ENCODE measurements around the gene DRG1. TPM values are rescaled to one million over a fixed set of nuclear protein-coding genes. Genes with fewer than 3 reads are reported as not detected.
A peak's percentile ranks its signal among the peaks of the same experiment; 100 is the strongest.

DRG1 gene
- total and polyA plus RNA-seq, 2 donors (not counting 1 experiment from before 2014, with no cell fraction given): 33.9 to 58.9 TPM

- Histone ChIP-seq H3K27ac (ENCODE audit: low read length in 2 of 2) (no peak overlapping the region), H4K20me1 (ENCODE audit: control insufficient read depth, insufficient read depth, low read length, poor library complexity, severe bottlenecking) (no peaks in the 10 kb centered on the region), H2AFZ (ENCODE audit: insufficient read depth, low read depth, low read length, poor library complexity, severe bottlenecking) (no peak overlapping the region), H3K79me2 (ENCODE audit: control insufficient read depth, insufficient read depth, low read length) (no peaks in the 10 kb centered on the region), H3K4me2 (replicated peaks; ENCODE audit: low read depth, low read length, poor library complexity, severe bottlenecking) (no peak overlapping the region), H3K27me3 (replicated peaks in 1 of 4; ENCODE audit: control extremely low read depth in 1 of 4, control insufficient read depth in 3 of 4, insufficient read depth in 4 of 4, low read length in 3 of 4) (no peaks in the 10 kb centered on the region), H3K4me3 (ENCODE audit: control extremely low read depth in 1 of 5, extremely low read depth in 1 of 5, insufficient read depth in 1 of 5, low read depth in 2 of 5, low read length in 4 of 5) (no peak overlapping the region), H3K36me3 (replicated peaks in 1 of 2; ENCODE audit: control extremely low read depth in 1 of 2, control insufficient read depth in 1 of 2, extremely low read depth in 1 of 2, insufficient read depth in 2 of 2, low read length in 1 of 2) (peaks cover 8 to 53% of the 10 kb centered on the region in 2 experiments), H3K4me1 (ENCODE audit: control insufficient read depth in 2 of 2, insufficient read depth in 2 of 2, low read length in 2 of 2) (peaks cover 8 to 11% of the 10 kb centered on the region in 2 donors), H3K9me3 (ENCODE audit: control extremely low read depth in 1 of 3, control insufficient read depth in 2 of 3, insufficient read depth in 1 of 3, low read length in 2 of 3) (no peaks in the 10 kb centered on the region), H3K9ac (ENCODE audit: low read length) (no peak overlapping the region)
- CTCF ChIA-PET: interaction anchor here (1.3 kb wide), 1 partner anchor 10 kb away, joined by 4 read pairs; no protein-coding TSS in a partner anchor
- no peaks in the 10 kb centered on the region for H3K27me3 Mint-ChIP-seq
- H3K9me3 Mint-ChIP-seq (ENCODE audit: insufficient read depth): no peaks in the 10 kb centered on the region
- DNase-seq (no peak), ATAC-seq (ENCODE audit: low read depth) (no peak)
- POLR2A ChIA-PET: no interaction called here
- H3K4me1 Mint-ChIP-seq: peaks cover 19% of the 10 kb centered on the region
- TF ChIP-seq CTCF (IDR thresholded peaks at IDR 0.05) (no peak), EZH2 (IDR thresholded peaks at IDR 0.05; ENCODE audit: borderline replicate concordance, insufficient read depth, low read depth, low read length, poor library complexity, severe bottlenecking) (no peak)
- no peak overlapping the region for H3K4me3 Mint-ChIP-seq
- WGBS (ENCODE audit: insufficient coverage): 100% methylated on average over 1 of the region's 2 CpGs
- intact Hi-C loops (cut with micrococcal nuclease): no loop called here
- no peak overlapping the region for H3K27ac Mint-ChIP-seq
These were observed 49.0 kb downstream of the DRG1 start for GRCh38 chr22:31448382-31448781.

- Histone ChIP-seq H3K27me3 (replicated peaks in 1 of 4; ENCODE audit: control extremely low read depth in 1 of 4, control insufficient read depth in 3 of 4, insufficient read depth in 4 of 4, low read length in 3 of 4) (no peaks in the 10 kb centered on the region), H3K4me3 (ENCODE audit: control extremely low read depth in 1 of 5, extremely low read depth in 1 of 5, insufficient read depth in 1 of 5, low read depth in 2 of 5, low read length in 4 of 5) (no peak overlapping the region), H3K9me3 (ENCODE audit: control extremely low read depth in 1 of 3, control insufficient read depth in 2 of 3, insufficient read depth in 1 of 3, low read length in 2 of 3) (no peaks in the 10 kb centered on the region), H4K20me1 (ENCODE audit: control insufficient read depth, insufficient read depth, low read length, poor library complexity, severe bottlenecking) (no peaks in the 10 kb centered on the region), H3K79me2 (ENCODE audit: control insufficient read depth, insufficient read depth, low read length) (no peaks in the 10 kb centered on the region), H3K4me2 (replicated peaks; ENCODE audit: low read depth, low read length, poor library complexity, severe bottlenecking) (peak overlapping the region; percentile 27), H3K36me3 (replicated peaks in 1 of 2; ENCODE audit: control extremely low read depth in 1 of 2, control insufficient read depth in 1 of 2, extremely low read depth in 1 of 2, insufficient read depth in 2 of 2, low read length in 1 of 2) (peaks cover 8 to 53% of the 10 kb centered on the region in 2 experiments), H3K27ac (ENCODE audit: low read length in 2 of 2) (peak overlapping the region in 1 of 2 donors; percentile 7), H3K9ac (ENCODE audit: low read length) (no peak overlapping the region), H2AFZ (ENCODE audit: insufficient read depth, low read depth, low read length, poor library complexity, severe bottlenecking) (no peak overlapping the region), H3K4me1 (ENCODE audit: control insufficient read depth in 2 of 2, insufficient read depth in 2 of 2, low read length in 2 of 2) (peaks cover 8 to 11% of the 10 kb centered on the region in 2 donors)
- no CpG with 5 or more reads among the region's 4 CpGs for WGBS (ENCODE audit: insufficient coverage)
- TF ChIP-seq CTCF (IDR thresholded peaks at IDR 0.05) (no peak), EZH2 (IDR thresholded peaks at IDR 0.05; ENCODE audit: borderline replicate concordance, insufficient read depth, low read depth, low read length, poor library complexity, severe bottlenecking) (no peak)
- ChIA-PET CTCF (interaction anchor here (0.5 kb wide), 1 partner anchor 1751 kb away, joined by 3 read pairs; no protein-coding TSS in a partner anchor), POLR2A (no interaction called here)
- DNase-seq (peak; percentile 21), ATAC-seq (ENCODE audit: low read depth) (peak; percentile 53)
- Mint-ChIP-seq H3K27me3 (no peaks in the 10 kb centered on the region), H3K4me1 (peaks cover 19% of the 10 kb centered on the region), H3K4me3 (no peak overlapping the region), H3K9me3 (ENCODE audit: insufficient read depth) (no peaks in the 10 kb centered on the region), H3K27ac (peak overlapping the region; percentile 79)
- intact Hi-C loops (cut with micrococcal nuclease): no loop called here
These were observed 50.1 kb downstream of the DRG1 start for GRCh38 chr22:31449506-31449905.
